B cell (primary cell): ENCODE measurements around the gene DTWD2.

ENCODE experiments used
- EZH2 ChIP-seq: IDR thresholded peaks from 2 replicates; pipeline ENCODE4 v1.6.1; 2012; ENCODE audit warnings: borderline replicate concordance, low read depth, mild to moderate bottlenecking, moderate library complexity, low read length; ENCODE audit not compliant: insufficient read depth, poor library complexity, severe bottlenecking
- TF ChIP-seq, protein P1 (sequence below): fragments of 200-600 bp; IDR thresholded peaks from one replicate; pipeline ENCODE4 v1.8.0; 2022; ENCODE audit warnings: antibody characterized with exemption, mild to moderate bottlenecking

DNA sequence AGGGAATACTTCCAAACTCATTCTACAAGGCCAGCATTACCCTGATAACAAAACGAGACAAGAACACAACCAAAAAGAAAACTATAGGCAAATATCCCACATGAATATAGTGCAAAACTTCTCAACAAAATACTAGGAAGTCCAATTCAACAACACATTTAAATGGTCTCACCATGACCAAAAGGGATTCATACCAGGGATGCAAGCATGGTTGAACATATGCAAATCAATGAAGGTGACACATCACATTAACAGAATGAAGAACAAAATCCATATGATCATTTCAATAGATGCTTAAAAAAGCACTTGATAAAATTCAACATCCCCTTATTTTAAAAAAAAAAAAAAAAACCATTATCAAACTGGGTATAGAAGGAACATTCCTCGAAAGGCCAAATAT is 186.0 kb downstream of the DTWD2 start:
- no peak for TF ChIP-seq EZH2
- TF ChIP-seq, protein P1, sequence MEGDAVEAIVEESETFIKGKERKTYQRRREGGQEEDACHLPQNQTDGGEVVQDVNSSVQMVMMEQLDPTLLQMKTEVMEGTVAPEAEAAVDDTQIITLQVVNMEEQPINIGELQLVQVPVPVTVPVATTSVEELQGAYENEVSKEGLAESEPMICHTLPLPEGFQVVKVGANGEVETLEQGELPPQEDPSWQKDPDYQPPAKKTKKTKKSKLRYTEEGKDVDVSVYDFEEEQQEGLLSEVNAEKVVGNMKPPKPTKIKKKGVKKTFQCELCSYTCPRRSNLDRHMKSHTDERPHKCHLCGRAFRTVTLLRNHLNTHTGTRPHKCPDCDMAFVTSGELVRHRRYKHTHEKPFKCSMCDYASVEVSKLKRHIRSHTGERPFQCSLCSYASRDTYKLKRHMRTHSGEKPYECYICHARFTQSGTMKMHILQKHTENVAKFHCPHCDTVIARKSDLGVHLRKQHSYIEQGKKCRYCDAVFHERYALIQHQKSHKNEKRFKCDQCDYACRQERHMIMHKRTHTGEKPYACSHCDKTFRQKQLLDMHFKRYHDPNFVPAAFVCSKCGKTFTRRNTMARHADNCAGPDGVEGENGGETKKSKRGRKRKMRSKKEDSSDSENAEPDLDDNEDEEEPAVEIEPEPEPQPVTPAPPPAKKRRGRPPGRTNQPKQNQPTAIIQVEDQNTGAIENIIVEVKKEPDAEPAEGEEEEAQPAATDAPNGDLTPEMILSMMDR: no peak
